H1 (cell line): ENCODE results near the gene RAI14. TPM values are rescaled to one million over a fixed set of nuclear protein-coding genes. Genes with fewer than 3 reads are reported as not detected.

Source experiments
- CTBP2 ChIP-seq: IDR thresholded peaks from 2 replicates; pipeline ENCODE4 v1.7.0; 2011; ENCODE audit warnings: borderline replicate concordance, mild to moderate bottlenecking, moderate library complexity, mixed read lengths, low read length; ENCODE audit not compliant: insufficient read depth, insufficient read length
- SUZ12 ChIP-seq: fragments of 200-600 bp; sonication (generic); IDR thresholded peaks from 2 replicates; pipeline ENCODE4 v1.6.1; 2012; ENCODE audit warnings: mild to moderate bottlenecking, inconsistent platforms, low read length, moderate library complexity, mixed read lengths
- polyA plus RNA-seq, 7 experiments: library from polyadenylated mRNA; depleted of rRNA in 3 of 7; stranded (reverse) in 5 of 7; unstranded in 2 of 7; fragments of >200 nt in 5 of 7; fragments of 200-250 nt in 2 of 7; gene quantifications; 1 replicate in 5 of 7; 2 replicates in 1 of 7; 4 replicates in 1 of 7; pipeline versions ENCODE4 v1.2.1 to v1.2.3, GENCODE V29; 2011 to 2013; ENCODE audit warnings: missing spikeins in 2 of 7, mixed read lengths in 2 of 7
- total RNA-seq: library from RNA; stranded (reverse); fragmentation: NEBNext Ultra II Directional; extraction: Animal tissue kit (Norgen Biotek cat#: 25700); gene quantifications from 2 replicates; pipeline ENCODE4 v1.2.1, GENCODE V29; 2021

RAI14 gene
- total and polyA plus RNA-seq, 2 of the 8 experiments (the other 6 are each of a cell fraction or from before 2014, with no cell fraction given), result 48.4 to 210 TPM

- TF ChIP-seq SUZ12 (no peak), CTBP2 (no peak)
Measured at GRCh38 chr5:34652466-34652865, 3.7 kb upstream of the RAI14 start (continued).
